ENCODE results near the gene HES6. TPM values are rescaled to one million over a fixed set of nuclear protein-coding genes. Genes with fewer than 3 reads are reported as not detected.

Gene HES6
- total and polyA plus RNA-seq, 10 of the 15 experiments (the other 5 are each of a cell fraction or from before 2014, with no cell fraction given) = 0.11 to 1.7 (median 0.83) TPM

DNA sequence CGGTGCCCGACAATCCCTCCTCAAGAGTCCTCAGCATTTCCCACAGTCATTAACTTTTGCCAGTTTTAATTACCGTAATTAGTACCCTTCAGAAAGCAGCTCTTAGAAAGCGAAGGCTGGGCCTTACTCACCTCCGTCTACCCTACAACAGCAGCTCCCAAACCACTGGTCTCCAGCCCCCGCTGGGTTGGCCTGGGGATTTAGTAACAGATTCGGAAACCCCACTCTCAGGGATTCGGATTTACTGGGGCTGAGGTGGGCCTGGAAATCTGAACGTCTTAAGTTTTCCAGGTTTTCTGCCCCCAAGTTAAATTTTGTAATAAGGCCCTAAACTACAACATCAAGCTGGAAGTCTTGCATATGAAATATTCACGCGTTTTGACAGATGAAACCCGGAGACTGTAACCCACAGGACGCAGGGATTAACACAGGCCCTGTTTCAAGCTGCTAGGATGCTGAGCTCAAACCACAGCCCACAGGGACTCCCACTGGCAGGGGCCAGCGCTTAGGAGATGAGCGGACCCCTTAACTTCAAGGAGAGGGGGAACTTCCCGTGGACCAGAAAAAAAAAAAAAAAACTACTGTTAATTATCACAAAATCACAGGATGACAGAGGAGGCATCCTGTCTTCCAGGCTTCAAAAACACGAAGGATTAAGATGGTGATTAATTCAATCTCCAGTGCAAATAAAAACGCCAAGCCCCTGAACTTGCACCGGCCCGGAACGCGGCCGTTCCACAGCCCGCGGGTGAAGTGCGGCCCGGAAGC, 37.3 kb downstream of the HES6 start:
- Histone ChIP-seq H3K4me3 (peak overlapping the region; percentile 79), H4K20me1 (ENCODE audit: control insufficient read depth, insufficient read depth) (peaks cover 6% of the 10 kb centered on the region), H3K9ac (ENCODE audit: control insufficient read depth, insufficient read depth, low read length) (peak overlapping the region; percentile 88), H3K79me2 (ENCODE audit: control insufficient read depth, insufficient read depth, low read length) (peaks cover 61% of the 10 kb centered on the region), H3K4me1 (ENCODE audit: control insufficient read depth, insufficient read depth, low read length) (peaks cover 12% of the 10 kb centered on the region), H2AFZ (ENCODE audit: control insufficient read depth, low read depth, low read length) (peak overlapping the region; percentile 52; the same call in 1 of the 2 replicates), H3K36me3 (ENCODE audit: control insufficient read depth in 2 of 2, insufficient read depth in 2 of 2, low read length in 1 of 2) (no peaks in the 10 kb centered on the region), H3K27ac (ENCODE audit: control insufficient read depth, insufficient read depth) (peak overlapping the region; percentile 76), H3K9me3 (replicated peaks; ENCODE audit: control insufficient read depth, insufficient read depth, low read length) (no peaks in the 10 kb centered on the region), H3K4me2 (ENCODE audit: control insufficient read depth, insufficient read depth) (peak overlapping the region; percentile 93), H3K27me3 (replicated peaks in 1 of 2; ENCODE audit: control insufficient read depth in 2 of 2, insufficient read depth in 2 of 2, low read length in 1 of 2) (no peaks in the 10 kb centered on the region)
- ChIA-PET CTCF (interaction anchor here (0.6 to 1.4 kb wide), 6 partner anchors 9 to 272 kb away, joined by 3 to 4 read pairs (median 3); no protein-coding TSS in a partner anchor), SMC1A (ENCODE audit: uncharacterized antibody, unreplicated experiment) (interaction anchor here (0.9 to 1.4 kb wide), 3 partner anchors 10 to 94 kb away, joined by 3 to 4 read pairs (median 3); no protein-coding TSS in a partner anchor), RAD21 (ENCODE audit: unreplicated experiment) (interaction anchor here (0.9 to 1.5 kb wide), 2 partner anchors 141 to 234 kb away, joined by 3 to 5 read pairs; no protein-coding TSS in a partner anchor), POLR2A (interaction anchor here (0.7 to 1.7 kb wide), 5 partner anchors 31 to 1050 kb away, joined by 3 to 6 read pairs (median 5); partner anchors contain the start of gene HES6)
- intact Hi-C loops (cut with micrococcal nuclease; ENCODE audit: unreplicated experiment) = loop anchor here (5.0 kb wide), 1 partner anchor 40 kb away; the partner anchor contains the start of gene HES6
- ATAC-seq (no peak), FAIRE-seq (peak; percentile 13), DNase-seq (ENCODE audit: low read depth, low spot score) (no peak)
- 0 out of 2 replicates have a peak, but pooled peaks have one; percentile 10 for TF ChIP-seq SMARCA5 (IDR thresholded peaks at IDR 0.05)
- TF ChIP-seq, protein P1, sequence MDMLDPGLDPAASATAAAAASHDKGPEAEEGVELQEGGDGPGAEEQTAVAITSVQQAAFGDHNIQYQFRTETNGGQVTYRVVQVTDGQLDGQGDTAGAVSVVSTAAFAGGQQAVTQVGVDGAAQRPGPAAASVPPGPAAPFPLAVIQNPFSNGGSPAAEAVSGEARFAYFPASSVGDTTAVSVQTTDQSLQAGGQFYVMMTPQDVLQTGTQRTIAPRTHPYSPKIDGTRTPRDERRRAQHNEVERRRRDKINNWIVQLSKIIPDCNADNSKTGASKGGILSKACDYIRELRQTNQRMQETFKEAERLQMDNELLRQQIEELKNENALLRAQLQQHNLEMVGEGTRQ (IDR thresholded peaks at IDR 0.05; ENCODE audit: borderline replicate concordance, low read depth, low read length) = no peak
- peak; percentile 10; the same call in 1 of the 2 replicates for TF ChIP-seq MXI1 (IDR thresholded peaks at IDR 0.05; ENCODE audit: low read depth, low read length)
- TF ChIP-seq POU2F2 (IDR thresholded peaks at IDR 0.05; ENCODE audit: borderline replicate concordance, low read depth, low read length) = 0 out of 3 replicates have a peak, but pooled peaks have one; percentile 3
- TF ChIP-seq RUNX3 (IDR thresholded peaks at IDR 0.05; ENCODE audit: low read length) = peak; percentile 42
- TF ChIP-seq ZNF384 (IDR thresholded peaks at IDR 0.05; ENCODE audit: borderline replicate concordance, low read depth, low read length) = 0 out of 2 replicates have a peak, but pooled peaks have one; percentile 6
- in situ Hi-C loops (cut with MboI) = no loop called here
- 4% methylated on average over 27 of the region's 27 CpGs for WGBS (ENCODE audit: insufficient coverage, insufficient replicate concordance, low lambda C conversion rate, missing lambda C conversion rate)
- BruUV-seq (replicated peaks) = TSS peak; percentile 56

All from GM12878 (cell line).